HepG2 (cell line): ENCODE measurements around the gene AFTPH. TPM values are rescaled to one million over a fixed set of nuclear protein-coding genes. Genes with fewer than 3 reads are reported as not detected.

Source experiments
- ATAC-seq: fragments of 200-7000 bp; cut with Tn5 transposase; 3 replicates; pipeline ENCODE4 v1.9.1; 2020; ENCODE audit warnings: mild to moderate bottlenecking, moderate library complexity
- BruUV-seq: library from RNA; stranded (reverse); fragments of 400-500 nt; replicated peaks from 2 replicates; lab custom pipeline; 2021; lab: Mats Ljungman, UMichigan
- CTCF ChIA-PET: fragments of 300-600 bp; formaldehyde crosslinking; extraction: SDS; loops from one replicate; lab custom pipeline; 2021; ENCODE audit warnings: low total read pairs, inconsistent platforms, low intra/inter-chr PET ratio; lab: Yijun Ruan, JAX
- POLR2A ChIA-PET: fragments of 350-600 bp; sonication (Branson Sonifier 250); formaldehyde crosslinking; loops from one replicate; lab custom pipeline; 2020; ENCODE audit warnings: antibody characterized with exemption, inconsistent platforms; lab: Yijun Ruan, JAX
- DNase-seq: peaks from one replicate; pipeline ENCODE4 v3.0.0-alpha.2; 2015; ENCODE audit warnings: low spot score
- FAIRE-seq: peaks from 3 replicates; lab custom pipeline; 2011; peaks lifted over from hg19 to GRCh38; lab: Jason Lieb, UNC
- H2AFZ ChIP-seq: one replicate; pipeline ENCODE4 v1.6.1; 2011; ENCODE audit warnings: low read length, inconsistent platforms
- H3K27ac ChIP-seq: fragments of 300-600 bp; 3 replicates; pipeline ENCODE4 v1.8.0; 2011; ENCODE audit warnings: mixed run types, mild to moderate bottlenecking, mixed read lengths, low read length, inconsistent platforms; ENCODE audit not compliant: insufficient read depth; ENCODE audit errors: extremely low read length
- H3K27me3 ChIP-seq, 2 experiments: fragments of 200-600 bp in 1 of 2; 2 replicates in 1 of 2; 3 replicates in 1 of 2; pipeline versions ENCODE4 v1.6.0 to v1.8.0; 2011; ENCODE audit warnings: low read length in 2 of 2, mild to moderate bottlenecking in 2 of 2, moderate library complexity in 2 of 2, inconsistent platforms in 1 of 2; ENCODE audit not compliant: insufficient read depth in 2 of 2, control insufficient read depth in 1 of 2
- H3K36me3 ChIP-seq, 2 experiments: fragments of 200-600 bp in 1 of 2; replicated peaks in 1 of 2; 2 replicates in 1 of 2; 3 replicates in 1 of 2; pipeline versions ENCODE4 v1.5.1 to v1.8.0; 2011; ENCODE audit warnings: low read length in 2 of 2, inconsistent platforms in 1 of 2; ENCODE audit not compliant: insufficient read depth in 2 of 2, control insufficient read depth in 1 of 2
- H3K4me1 ChIP-seq: 2 replicates; pipeline ENCODE4 v1.5.1; 2012; ENCODE audit warnings: low read length, inconsistent platforms; ENCODE audit not compliant: insufficient read depth
- H3K4me2 ChIP-seq: 2 replicates; pipeline ENCODE4 v1.6.0; 2011; ENCODE audit warnings: low read depth, low read length, inconsistent platforms
- H3K4me3 ChIP-seq, 3 experiments: fragments of 200-600 bp in 1 of 3; sonication (generic), shearing (Covaris generic) in 1 of 3; replicated peaks in 1 of 3; 2 replicates each; pipeline ENCODE4 v1.5.1; 2011 to 2016; ENCODE audit warnings: low read length in 3 of 3, inconsistent platforms in 2 of 3, low read depth in 2 of 3, mild to moderate bottlenecking in 2 of 3, control low read depth in 1 of 3, mixed read lengths in 1 of 3; ENCODE audit not compliant: insufficient read depth in 1 of 3
- H3K79me2 ChIP-seq: one replicate; pipeline ENCODE4 v1.6.1; 2011; ENCODE audit warnings: low read length, inconsistent platforms; ENCODE audit not compliant: insufficient read depth
- H3K9ac ChIP-seq: 2 replicates; pipeline ENCODE4 v1.6.0; 2011; ENCODE audit warnings: mild to moderate bottlenecking, low read depth, low read length, inconsistent platforms; ENCODE audit not compliant: insufficient read depth
- H3K9me3 ChIP-seq: 2 replicates; pipeline ENCODE4 v1.5.1; 2012; ENCODE audit warnings: mild to moderate bottlenecking, low read length
- H4K20me1 ChIP-seq: 2 replicates; pipeline ENCODE4 v1.6.0; 2011; ENCODE audit warnings: inconsistent platforms, mild to moderate bottlenecking, low read length, moderate library complexity; ENCODE audit not compliant: insufficient read depth
- HNF4G ChIP-seq, 2 experiments: sonication (generic) in 1 of 2; formaldehyde crosslinking in 1 of 2; IDR thresholded peaks; 2 replicates each; pipeline versions ENCODE4 v1.4.0 to v1.6.1; 2011 to 2020; ENCODE audit warnings: borderline replicate concordance in 2 of 2, low read depth in 2 of 2, mild to moderate bottlenecking in 2 of 2, low read length in 1 of 2, missing genetic modification reagents in 1 of 2, moderate library complexity in 1 of 2
- IRX3 ChIP-seq: sonication (generic); formaldehyde crosslinking; IDR thresholded peaks from 2 replicates; pipeline ENCODE4 v1.8.1; 2023; ENCODE audit warnings: mild to moderate bottlenecking, low read depth, missing genetic modification reagents, borderline replicate concordance
- MAFF ChIP-seq: IDR thresholded peaks from 2 replicates; pipeline ENCODE4 v1.6.1; 2011; ENCODE audit warnings: low read depth, low read length, improper control_type of control experiment
- MAFK ChIP-seq, 2 experiments: IDR thresholded peaks in 1 of 2; conservative IDR thresholded peaks in 1 of 2; 2 replicates each; pipeline ENCODE4 v1.6.1; 2011; ENCODE audit warnings: improper control_type of control experiment in 2 of 2, low read length in 2 of 2
- MED1 ChIP-seq: sonication (generic); formaldehyde crosslinking; IDR thresholded peaks from 2 replicates; pipeline ENCODE4 v1.4.0; 2020; ENCODE audit warnings: missing genetic modification reagents
- MEIS1 ChIP-seq: sonication (generic); formaldehyde crosslinking; IDR thresholded peaks from 2 replicates; pipeline ENCODE4 v1.9.0; 2021; ENCODE audit warnings: mild to moderate bottlenecking, missing genetic modification reagents, moderate library complexity, borderline replicate concordance
- PRDM4 ChIP-seq: sonication (generic); formaldehyde crosslinking; IDR thresholded peaks from 2 replicates; pipeline ENCODE4 v1.9.0; 2021; ENCODE audit warnings: missing genetic modification reagents, borderline replicate concordance
- RAD21 ChIP-seq: fragments of 450-650 bp; formaldehyde crosslinking; IDR thresholded peaks from 2 replicates; pipeline ENCODE4 v1.5.0; 2020; ENCODE audit warnings: mild to moderate bottlenecking
- ZFP62 ChIP-seq: sonication (generic); formaldehyde crosslinking; IDR thresholded peaks from 2 replicates; pipeline ENCODE4 v1.4.0; 2020; ENCODE audit warnings: missing genetic modification reagents
- ZIK1 ChIP-seq: sonication (generic); formaldehyde crosslinking; IDR thresholded peaks from 2 replicates; pipeline ENCODE4 v1.5.0; 2020; ENCODE audit warnings: mild to moderate bottlenecking, low read depth, missing genetic modification reagents, borderline replicate concordance
- ZNF235 ChIP-seq: sonication (generic); formaldehyde crosslinking; IDR thresholded peaks from 2 replicates; pipeline ENCODE4 v1.8.1; 2023; ENCODE audit warnings: mild to moderate bottlenecking, missing genetic modification reagents, borderline replicate concordance
- ZNF576 ChIP-seq: sonication (generic); formaldehyde crosslinking; IDR thresholded peaks from 2 replicates; pipeline ENCODE4 v1.4.0; 2020; ENCODE audit warnings: mild to moderate bottlenecking, missing genetic modification reagents
- WGBS: methylation state at CpG from one replicate; pipeline ENCODE4 v1.1.6; 2017; ENCODE audit warnings: low lambda C conversion rate; 5-methylcytosine and 5-hydroxymethylcytosine counted together
- in situ Hi-C: cut with HindIII; loops from 2 replicates; pipeline ENCODE4 v1.10.0; 2017; ENCODE audit warnings: low pct_unique_long_range_greater_than_20kb; ENCODE audit not compliant: extremely low pct_ligation_motif_present
- intact Hi-C: fragments of 100-400 bp; cut with micrococcal nuclease; formaldehyde crosslinking; loops from one replicate; pipeline ENCODE4 v1.10.0; 2022; ENCODE audit not compliant: unreplicated experiment
- polyA plus RNA-seq, 8 experiments: library from polyadenylated mRNA; depleted of rRNA in 3 of 8; stranded (reverse) in 7 of 8; unstranded in 1 of 8; fragments of >200 nt; fragmentation: Illumina TruSeq in 4 of 8; extraction: Trizol in 4 of 8; gene quantifications; 2 replicates each; pipeline versions ENCODE4 v1.2.1 to v1.2.3, GENCODE V29; 2011 to 2016; ENCODE audit warnings: low read depth in 4 of 8, missing spikeins in 1 of 8, mixed read lengths in 1 of 8; ENCODE audit not compliant: insufficient read depth in 1 of 8
- total RNA-seq, 5 experiments: library from RNA; depleted of rRNA; stranded (reverse); fragments of >200 nt; fragmentation: Illumina TruSeq; extraction: Trizol; gene quantifications; 2 replicates each; pipeline ENCODE4 v1.2.3, GENCODE V29; 2016; ENCODE audit warnings: low read depth in 1 of 5

The AFTPH gene
- total and polyA plus RNA-seq, 2 of the 13 experiments (the other 11 are each of a cell fraction or from before 2014, with no cell fraction given): 27.5 to 36.8 TPM

- H3K9ac ChIP-seq: no peak overlapping the region
- peaks cover 0 to 2% of the 10 kb centered on the region in 2 experiments; a peak in 1 of 5 replicates for H3K27me3 ChIP-seq
- ChIA-PET POLR2A (interaction anchor here (0.6 kb wide), 1 partner anchor 151 kb away, joined by 3 read pairs; no protein-coding TSS in a partner anchor), CTCF (no interaction called here)
- DNase-seq (peak; percentile 23), ATAC-seq (peak; percentile 49), FAIRE-seq (no peak)
- H3K4me2 ChIP-seq: peak overlapping the region; percentile 45
- H3K79me2 ChIP-seq: no peaks in the 10 kb centered on the region
- H3K27ac ChIP-seq: no peak overlapping the region
- H3K4me3 ChIP-seq: no peak overlapping the region
- BruUV-seq: no TSS peak
- H3K36me3 ChIP-seq: no peaks in the 10 kb centered on the region
- intact Hi-C loops: no loop called here
- H3K9me3 ChIP-seq: peaks cover 5% of the 10 kb centered on the region; the same call in 1 of the 2 replicates
- TF ChIP-seq MED1 (CRISPR knock-in tag) (0 out of 2 replicates have a peak, but pooled peaks have one; percentile 18), ZFP62 (CRISPR knock-in tag) (no peak), HNF4G (IDR thresholded peaks at IDR 0.05; ENCODE audit: borderline replicate concordance, low read depth, low read length) (no peak), HNF4G (CRISPR knock-in tag; IDR thresholded peaks at IDR 0.05; ENCODE audit: borderline replicate concordance, low read depth) (no peak)
- H4K20me1 ChIP-seq: no peaks in the 10 kb centered on the region
- 16% methylated on average over 3 of the region's 3 CpGs for WGBS
- in situ Hi-C loops: no loop called here
- H3K4me1 ChIP-seq: peaks cover 25% of the 10 kb centered on the region
- H2AFZ ChIP-seq: no peak overlapping the region
Measured at GRCh38 chr2:64599469-64599868, 75.3 kb downstream of the AFTPH start.

GRCh38 chr2:64601034-64601754, 77.1 kb downstream of the AFTPH start:
- in situ Hi-C loops: loop anchor here (5.0 to 25.0 kb wide), 2 partner anchors 261 to 961 kb away; no protein-coding TSS in a partner anchor
- H4K20me1 ChIP-seq: no peaks in the 10 kb centered on the region
- FAIRE-seq (no peak), DNase-seq (no peak), ATAC-seq (no peak)
- ChIA-PET CTCF (no interaction called here), POLR2A (no interaction called here)
- H3K36me3 ChIP-seq: no peaks in the 10 kb centered on the region
- peaks cover 0 to 2% of the 10 kb centered on the region in 2 experiments; a peak in 1 of 5 replicates for H3K27me3 ChIP-seq
- no peak overlapping the region for H3K4me3 ChIP-seq
- no TSS peak for BruUV-seq
- peaks cover 31% of the 10 kb centered on the region for H3K4me1 ChIP-seq
- peaks cover 5% of the 10 kb centered on the region; the same call in 1 of the 2 replicates for H3K9me3 ChIP-seq
- no peaks in the 10 kb centered on the region for H3K79me2 ChIP-seq
- peak overlapping the region; percentile 22 for H3K4me2 ChIP-seq
- 16% methylated on average over 8 of the region's 8 CpGs for WGBS
- H3K9ac ChIP-seq: peak overlapping the region; percentile 3; the same call in 1 of the 2 replicates
- no peak overlapping the region for H3K27ac ChIP-seq
- intact Hi-C loops: no loop called here
- H2AFZ ChIP-seq: no peak overlapping the region
- peak; percentile 57 to 80 for TF ChIP-seq MAFK (conservative IDR thresholded peaks at IDR 0.05 in 1 of 2, IDR thresholded peaks at IDR 0.05 in 1 of 2; ENCODE audit: low read length in 2 of 2)
- no peak for TF ChIP-seq RAD21 (CRISPR knock-in tag)
- TF ChIP-seq IRX3: no peak
- no peak for TF ChIP-seq ZNF235
- TF ChIP-seq ZIK1 (CRISPR knock-in tag): no peak
- TF ChIP-seq PRDM4 (CRISPR knock-in tag): no peak
- TF ChIP-seq MAFF: peak; percentile 68
- no peak for TF ChIP-seq MEIS1 (CRISPR knock-in tag)
- no peak for TF ChIP-seq ZNF576 (CRISPR knock-in tag)
